Lung (tissue), 12 donors: ENCODE results near the gene RNH1. TPM values are rescaled to one million over a fixed set of nuclear protein-coding genes. Genes with fewer than 3 reads are reported as not detected.
A peak's percentile ranks its signal among the peaks of the same experiment; 100 is the strongest.

Experiments
- ATAC-seq: fragments of 200-7000 bp; cut with Tn5 transposase; one replicate; pipeline ENCODE4 v1.9.1; 2020; ENCODE audit warnings: moderate number of reproducible peaks; ENCODE audit not compliant: insufficient read depth, low FRiP score
- DNase-seq, 3 donors: peaks; one replicate each; pipeline ENCODE4 v3.0.0-alpha.2; 2013 to 2017
- H3K27ac ChIP-seq, 2 donors: one replicate each; pipeline ENCODE4 v1.5.1; 2013; ENCODE audit warnings: mild to moderate bottlenecking in 2 of 2, moderate library complexity in 2 of 2, control low read depth in 1 of 2, inconsistent platforms in 1 of 2, low read depth in 1 of 2, low read length in 1 of 2
- H3K27me3 ChIP-seq, 3 donors: one replicate each; pipeline ENCODE4 v1.5.1; 2013; ENCODE audit warnings: low read length in 2 of 3; ENCODE audit not compliant: control insufficient read depth in 3 of 3, insufficient read depth in 3 of 3
- H3K36me3 ChIP-seq, 4 donors: one replicate each; pipeline ENCODE4 v1.5.1; 2013; ENCODE audit warnings: low read length in 4 of 4, mild to moderate bottlenecking in 1 of 4, moderate library complexity in 1 of 4; ENCODE audit not compliant: control insufficient read depth in 4 of 4, insufficient read depth in 4 of 4
- H3K4me1 ChIP-seq, 5 donors: one replicate each; pipeline ENCODE4 v1.5.1; 2013; ENCODE audit warnings: low read length in 5 of 5, mild to moderate bottlenecking in 2 of 5, moderate library complexity in 1 of 5; ENCODE audit not compliant: control insufficient read depth in 5 of 5, insufficient read depth in 5 of 5
- H3K4me3 ChIP-seq: one replicate; pipeline ENCODE4 v1.5.1; 2013; ENCODE audit warnings: mild to moderate bottlenecking, control low read depth, moderate library complexity
- H3K9ac ChIP-seq, 2 donors: one replicate each; pipeline ENCODE4 v1.5.1; 2013; ENCODE audit warnings: low read length in 2 of 2, control low read depth in 1 of 2; ENCODE audit not compliant: insufficient read depth in 1 of 2
- H3K9me3 ChIP-seq, 4 donors: one replicate each; pipeline ENCODE4 v1.5.1; 2013; ENCODE audit warnings: low read length in 3 of 4, mild to moderate bottlenecking in 1 of 4, moderate library complexity in 1 of 4; ENCODE audit not compliant: control insufficient read depth in 4 of 4, insufficient read depth in 3 of 4
- CTCF ChIP-seq: IDR thresholded peaks from 2 replicates; pipeline ENCODE4 v1.5.1; 2012; ENCODE audit warnings: mild to moderate bottlenecking; ENCODE audit errors: control extremely low read depth, extremely low read depth
- WGBS, 2 donors: extraction: QIAGEN DNeasy Blood & Tissue Kit; methylation state at CpG; one replicate each; pipeline ENCODE4 v1.1.7; 2013; 5-methylcytosine and 5-hydroxymethylcytosine counted together
- polyA plus RNA-seq, 2 donors: library from polyadenylated mRNA; stranded (reverse); fragments of 200-250 nt; gene quantifications; one replicate each; pipeline ENCODE4 v1.2.1, GENCODE V29; 2013
- total RNA-seq, 2 donors: library from RNA; depleted of rRNA in 1 of 2; stranded (reverse); fragments of >200 nt in 1 of 2; gene quantifications; one replicate each; pipeline ENCODE4 v1.2.1, GENCODE V29; 2014 to 2021
- donor health status: control.
- donor health status: control.
- donor health status: Bipolar disorder and iron deficiency.
- donor health status: healthy.
- donor health status: DM: yes; HTN: yes; CAD: no.

RNH1 gene
- total and polyA plus RNA-seq, 4 donors = 152 to 315 (median 233) TPM

GRCh38 chr11:498297-499181 lies 8.5 kb downstream of the RNH1 start:
- H3K36me3 ChIP-seq = peaks cover 6 to 77% (median 39%) of the 10 kb centered on the region in 4 donors
- H3K4me3 ChIP-seq = no peak overlapping the region
- H3K9me3 ChIP-seq = no peaks in the 10 kb centered on the region
- no peaks in the 10 kb centered on the region for H3K27me3 ChIP-seq
- H3K27ac ChIP-seq = no peak overlapping the region
- 95 to 97% methylated on average over 39 of the region's 39 CpGs for whole genome bisulfite sequencing, 2 donors
- no peak for ATAC-seq
- no peak for TF ChIP-seq CTCF
- DNase-seq = no peak
- H3K9ac ChIP-seq = no peak overlapping the region
- H3K4me1 ChIP-seq = peaks cover 0 to 6% (median 0%) of the 10 kb centered on the region in 5 donors

GRCh38 chr11:497565-498296 lies 9.3 kb downstream of the RNH1 start:
- H3K4me3 ChIP-seq = no peak overlapping the region
- DNase-seq (peak in 1 of 3 donors; percentile 11), ATAC-seq (no peak)
- H3K36me3 ChIP-seq = peaks cover 6 to 82% (median 40%) of the 10 kb centered on the region in 4 donors
- 97 to 98% methylated on average over 31 of the region's 31 CpGs for WGBS, 2 donors
- H3K4me1 ChIP-seq = peaks cover 0 to 3% (median 0%) of the 10 kb centered on the region in 5 donors
- no peaks in the 10 kb centered on the region for H3K9me3 ChIP-seq
- H3K27me3 ChIP-seq = no peaks in the 10 kb centered on the region
- TF ChIP-seq CTCF = no peak
- H3K9ac ChIP-seq = no peak overlapping the region
- no peak overlapping the region for H3K27ac ChIP-seq

GRCh38 chr11:496834-497564 lies 10.0 kb downstream of the RNH1 start:
- 94 to 96% methylated on average over 34 of the region's 34 CpGs for WGBS, 2 donors
- no peak overlapping the region for H3K9ac ChIP-seq
- peak in 1 of 3 donors; percentile 6 for DNase-seq

More at GRCh38 chr11:496834-497564, 10.0 kb downstream of the RNH1 start:
- Histone ChIP-seq H3K9me3 (no peaks in the 10 kb centered on the region), H3K27ac (no peak overlapping the region), H3K36me3 (peaks cover 6 to 77% (median 40%) of the 10 kb centered on the region in 4 donors), H3K4me3 (no peak overlapping the region), H3K27me3 (no peaks in the 10 kb centered on the region), H3K4me1 (no peaks in the 10 kb centered on the region)
- no peak for ATAC-seq
- no peak for TF ChIP-seq CTCF
